Measurements from ENCODE around the gene EML1.
"Not testable (repeated sequence)": the region's sequence is repeated elsewhere in the genome, so short reads cannot be mapped to it uniquely, and the experiment has no call there.

EML1 gene

GRCh38 chr14:99755629-99756603 lies 37.3 kb upstream of the EML1 start:
- no peak for DNase-seq

GRCh38 chr14:99756796-99757195 lies 36.4 kb upstream of the EML1 start:
- no peak for DNase-seq

DNA sequence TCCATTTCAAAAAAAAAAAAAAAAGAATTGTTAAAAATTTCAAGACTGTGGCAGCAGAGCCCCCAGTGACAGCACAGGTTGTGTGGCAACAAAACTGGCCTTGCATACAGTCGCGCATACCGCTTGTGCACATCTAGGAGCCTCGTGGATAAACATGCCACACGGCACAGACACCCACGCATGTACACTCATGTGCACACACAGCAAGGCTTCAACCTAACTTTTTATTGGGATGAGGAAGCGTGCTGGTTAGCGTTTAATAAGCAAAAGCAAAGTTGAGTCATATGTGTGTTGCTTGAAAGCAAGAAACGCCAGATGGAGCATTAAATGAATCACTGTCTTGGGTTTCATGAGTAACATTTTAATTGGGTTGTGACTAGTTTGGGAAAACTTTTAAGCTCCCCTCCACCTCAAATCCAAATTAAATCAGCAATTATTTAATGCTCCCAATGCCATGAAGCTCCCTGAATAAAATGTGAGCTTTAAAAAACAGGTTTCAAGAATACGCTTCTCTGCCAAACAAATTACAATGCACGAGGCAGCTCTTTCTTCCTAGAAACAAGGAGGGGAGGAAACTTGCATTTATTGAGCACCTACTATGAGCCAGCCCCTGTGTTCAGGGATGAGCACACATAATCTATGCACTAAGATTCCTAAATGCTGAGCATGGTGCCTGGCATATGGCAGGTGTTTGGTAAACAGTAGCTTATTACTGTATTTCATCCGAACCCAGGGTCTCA lies 35.7 kb upstream of the EML1 start:
- DNase-seq: no peak

DNA sequence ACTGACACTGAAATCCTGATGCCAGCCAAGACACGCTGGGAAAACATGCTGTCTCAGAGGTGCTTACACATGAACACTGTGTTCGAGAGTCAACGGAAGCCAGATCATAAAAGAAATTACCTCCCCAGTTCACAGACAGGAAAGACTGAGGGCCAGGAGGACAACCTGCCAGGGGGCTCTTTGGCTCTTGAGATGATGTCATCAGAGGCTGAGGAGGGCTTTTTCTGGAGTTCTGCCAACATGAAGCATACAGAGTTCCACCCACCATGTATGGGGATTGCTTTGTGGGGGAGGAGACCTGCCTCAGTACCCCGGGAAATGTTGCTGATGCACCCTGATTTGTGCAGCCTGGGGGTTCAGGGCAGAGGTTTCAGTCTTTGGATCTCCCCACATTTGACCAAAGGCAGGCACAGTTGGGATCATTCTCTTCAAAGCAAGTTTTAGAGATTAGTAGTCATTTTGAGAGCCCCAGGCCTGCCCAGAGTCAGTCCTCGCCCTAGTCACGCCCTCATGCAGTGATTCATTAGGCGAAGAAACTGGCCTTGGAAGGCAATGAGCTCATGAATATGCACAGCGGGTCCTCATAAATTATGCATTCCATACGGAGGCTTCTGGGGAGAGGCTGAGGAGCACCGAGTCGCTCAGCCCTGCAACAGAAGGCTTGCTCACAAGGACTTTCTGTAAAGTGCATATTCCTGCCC lies 34.9 kb upstream of the EML1 start:
- DNase-seq: no peak

- no peak for DNase-seq
Measured at GRCh38 chr14:99758872-99759545, 34.2 kb upstream of the EML1 start.

DNA sequence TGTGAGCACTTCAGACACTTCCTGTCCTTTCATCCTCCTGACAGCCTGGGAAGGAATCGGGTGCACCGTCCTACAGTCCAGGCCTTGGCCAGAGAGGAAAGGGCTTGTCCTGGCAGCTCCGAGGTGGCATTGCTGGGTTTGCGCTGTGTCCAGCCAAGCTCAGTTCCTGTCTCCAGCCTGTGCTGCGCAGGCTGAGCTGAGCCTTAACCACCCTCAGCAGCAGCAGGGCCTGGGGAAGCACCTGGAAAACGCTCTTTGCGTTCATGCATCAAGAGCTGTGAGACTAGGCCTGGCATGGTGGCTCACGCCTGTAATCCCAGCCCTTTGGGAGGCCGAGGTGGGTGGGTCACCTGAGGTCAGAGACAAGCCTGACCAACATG lies 33.7 kb upstream of the EML1 start:
- no peak for DNase-seq

- DNase-seq: no peak
Measured at GRCh38 chr14:99760817-99761216, 32.4 kb upstream of the EML1 start.

GRCh38 chr14:99762911-99763310 lies 30.3 kb upstream of the EML1 start:
- not testable (repeated sequence) for DNase-seq

GRCh38 chr14:99763527-99764221 lies 29.5 kb upstream of the EML1 start:
- DNase-seq: no peak

DNA sequence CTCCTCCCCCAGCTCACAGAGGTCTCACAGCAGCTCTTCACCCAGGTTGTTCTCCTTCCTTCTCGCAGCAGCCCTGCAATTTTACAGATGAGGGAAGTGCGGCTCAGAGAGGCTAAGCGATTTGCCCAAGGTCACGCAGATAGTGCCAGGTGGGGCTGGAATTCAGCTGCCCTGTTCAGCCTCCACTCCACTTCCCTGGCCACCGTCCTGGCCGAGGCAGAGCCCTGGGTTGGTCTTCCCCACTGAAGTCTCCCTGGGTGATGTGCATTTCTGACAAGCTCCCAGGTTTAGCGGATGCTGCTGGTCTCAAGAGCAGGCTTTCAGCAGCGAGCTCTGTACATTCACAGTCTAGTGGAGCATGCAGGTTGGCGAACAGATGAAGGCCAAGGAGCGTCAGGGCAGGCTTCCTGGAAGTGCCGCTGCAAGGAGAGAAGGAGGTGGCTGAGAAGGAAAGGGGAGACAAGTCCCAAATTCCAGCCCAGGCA lies 28.9 kb upstream of the EML1 start:
- no peak for DNase-seq

DNA sequence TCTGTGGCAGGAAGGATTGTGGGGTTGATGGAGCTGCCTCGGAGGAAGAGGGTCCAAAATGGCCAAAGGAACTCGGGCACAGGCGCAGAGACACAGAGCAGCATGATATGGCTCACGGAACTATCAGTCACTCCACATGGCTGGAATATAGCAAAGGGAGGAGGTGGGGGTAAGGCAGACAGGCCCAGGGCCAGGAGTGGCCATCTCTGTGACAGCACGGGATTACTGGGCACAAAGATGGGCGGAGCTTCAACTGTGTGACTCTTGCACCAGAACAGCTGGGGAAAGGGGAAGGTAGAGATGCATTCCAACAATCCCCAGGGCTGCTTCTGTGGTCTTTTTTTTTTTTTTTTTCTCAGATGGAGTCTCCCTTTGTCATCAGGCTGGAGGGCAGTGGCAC lies 24.8 kb upstream of the EML1 start:
- DNase-seq: no peak

DNA sequence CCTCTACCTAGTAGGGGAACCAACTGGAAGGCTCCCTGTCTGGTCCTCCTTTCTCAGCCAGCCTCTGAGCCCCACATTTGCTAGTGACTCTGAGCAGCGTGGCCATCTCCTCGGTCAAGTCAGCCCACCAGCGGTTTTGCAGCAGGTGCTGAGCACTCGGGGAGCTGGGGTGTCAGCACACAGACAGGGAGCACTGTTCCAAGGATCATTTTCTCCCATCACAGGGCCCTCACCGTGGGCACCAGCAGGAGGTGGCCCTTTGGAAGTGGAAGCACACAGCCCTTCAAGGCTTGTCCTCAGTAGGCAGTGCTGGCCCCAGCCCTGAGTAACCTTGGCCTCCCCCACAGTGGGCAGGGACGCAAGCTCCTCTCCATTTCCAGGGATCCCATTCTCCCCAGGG lies 24.1 kb upstream of the EML1 start:
- DNase-seq: no peak

- DNase-seq: no peak
Measured at GRCh38 chr14:99769799-99770198, 23.4 kb upstream of the EML1 start.

DNA sequence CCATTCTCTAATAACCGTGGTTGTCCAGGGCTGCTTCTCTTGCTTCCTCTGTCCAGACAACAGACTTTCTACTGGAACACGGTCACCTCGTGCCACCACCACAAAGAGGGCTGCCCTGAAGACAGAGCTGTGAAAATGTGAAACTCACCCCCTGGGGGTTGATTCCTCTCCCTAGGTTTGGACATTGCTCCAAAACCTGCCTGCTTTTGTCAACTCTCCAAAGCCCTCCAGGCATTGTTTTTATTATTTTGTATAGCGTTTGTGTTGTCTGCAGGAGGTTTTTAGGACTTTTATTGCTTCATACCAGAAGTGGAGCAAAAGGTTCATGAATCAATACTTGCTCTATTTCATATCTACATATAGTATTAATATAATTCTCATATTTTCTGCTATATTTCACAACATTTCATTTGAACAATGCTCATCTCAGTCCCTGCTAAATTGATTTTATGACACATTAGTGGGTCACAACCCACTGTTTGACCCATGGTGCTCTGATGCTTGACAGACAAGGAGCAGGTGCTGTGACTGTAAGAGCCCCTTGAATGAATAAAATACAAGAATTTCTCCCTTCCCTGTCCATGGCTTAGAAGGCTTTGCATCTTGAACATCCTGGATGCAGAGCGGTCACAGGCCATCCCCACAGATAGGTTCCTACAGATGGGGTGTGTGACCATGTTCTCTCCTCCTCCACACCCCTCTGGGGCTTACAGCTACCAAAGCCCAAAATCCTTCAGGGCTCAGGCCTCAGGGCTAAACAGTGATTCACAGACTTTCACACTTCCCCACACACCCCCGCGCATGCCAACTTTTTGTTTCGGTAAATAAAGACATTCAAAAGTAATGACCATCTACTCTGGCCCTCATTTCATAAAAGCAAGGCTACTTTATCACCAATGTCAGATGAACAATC lies 20.6 kb upstream of the EML1 start:
- no peak for DNase-seq

GRCh38 chr14:99773521-99774497 lies 19.4 kb upstream of the EML1 start:
- no peak for DNase-seq

DNA sequence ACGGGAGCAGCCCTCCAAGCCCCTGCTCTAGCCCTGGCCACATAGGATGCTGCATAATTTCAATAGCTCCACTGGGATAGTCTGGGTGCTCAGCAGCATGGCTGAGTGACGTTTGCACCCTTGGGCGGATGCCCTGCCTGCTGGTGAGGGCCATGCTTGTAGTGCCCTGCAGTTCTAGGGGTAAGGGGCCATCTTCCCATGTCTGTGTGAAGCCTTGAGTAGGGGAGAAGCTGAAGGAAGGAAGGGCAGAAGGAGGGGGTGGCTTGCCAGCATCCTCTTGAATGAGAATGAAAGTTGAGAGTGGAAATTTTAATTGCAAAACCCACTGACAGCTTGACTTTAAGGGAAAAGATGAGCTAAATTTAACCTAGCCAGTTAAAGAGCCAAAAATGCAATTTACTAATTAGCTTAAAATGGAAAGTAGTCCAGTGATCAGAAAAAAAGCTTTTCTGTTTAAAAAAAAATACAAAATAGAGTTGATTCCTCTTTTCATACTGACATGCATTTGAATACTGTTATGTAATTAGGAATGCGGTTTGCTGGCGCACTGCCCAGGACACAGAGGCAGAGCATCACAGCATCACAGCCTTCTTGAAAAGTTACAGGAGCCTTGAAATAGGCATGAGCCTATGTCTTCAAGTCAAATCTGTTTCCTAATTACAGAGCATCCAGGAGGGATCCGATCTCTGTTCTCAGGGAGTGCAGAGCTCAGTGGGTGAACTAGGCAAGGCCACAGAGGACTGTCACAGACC lies 18.5 kb upstream of the EML1 start:
- DNase-seq: no peak

DNA sequence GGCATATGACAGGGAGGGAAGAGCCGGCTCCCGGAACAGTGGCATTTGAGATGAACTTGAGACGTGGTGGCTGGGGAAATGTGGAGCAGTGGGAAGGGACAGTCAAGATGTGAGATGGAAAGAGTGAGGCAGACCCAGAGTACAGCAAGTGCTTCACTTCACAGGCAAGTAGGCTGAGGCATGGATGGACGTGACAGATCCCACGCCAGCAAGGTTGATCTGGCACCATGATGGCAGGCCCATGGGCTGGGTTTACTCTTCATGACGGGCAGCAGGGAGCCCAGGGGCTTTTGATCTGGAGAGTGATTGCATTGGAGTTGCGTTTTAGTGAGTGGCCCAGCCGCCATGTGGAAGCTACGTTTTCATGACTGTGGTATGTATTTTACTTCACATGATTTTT lies 17.9 kb upstream of the EML1 start:
- DNase-seq: no peak

- no peak for DNase-seq
Measured at GRCh38 chr14:99777951-99778350, 15.3 kb upstream of the EML1 start.

- no peak for DNase-seq
Measured at GRCh38 chr14:99779751-99780150, 13.5 kb upstream of the EML1 start.

Measured in activated gamma-delta T cell treated with Interleukin-2 at 50 U/mL for 16 hours (primary cell).